Suppressor macrophage treated with lipopolysaccharide for 1 hour (primary cell): ENCODE results near the gene C1orf50.
A peak's percentile ranks its signal among the peaks of the same experiment; 100 is the strongest.
"Not testable (repeated sequence)": the region's sequence is repeated elsewhere in the genome, so short reads cannot be mapped to it uniquely, and the experiment has no call there.

Source experiments
- DNase-seq, 3 donors: peaks; one replicate each; pipeline ENCODE4 v3.0.0-alpha.2; 2020 to 2022

The C1orf50 gene

GRCh38 chr1:42739753-42740700 is 27.0 kb upstream of the C1orf50 start, which contains the start of gene CLDN19:
Gene CLDN19, minus strand, starts transcription at chr1:42740236. Its CDS starts 173 bp downstream, at chr1:42740063.
- DNase-seq = peak in 1 of 3 donors; percentile 32

GRCh38 chr1:42740851-42741580 is 26.0 kb upstream of the C1orf50 start:
- DNase-seq = no peak

- no peak for DNase-seq
Observed at GRCh38 chr1:42741706-42742105, 25.3 kb upstream of the C1orf50 start.

- no peak for DNase-seq
Observed at GRCh38 chr1:42742141-42742540, 24.9 kb upstream of the C1orf50 start.

GRCh38 chr1:42742617-42743316 is 24.3 kb upstream of the C1orf50 start:
- no peak for DNase-seq

GRCh38 chr1:42743317-42744147 is 23.5 kb upstream of the C1orf50 start:
- no peak for DNase-seq

- no peak for DNase-seq
Observed at GRCh38 chr1:42744148-42744413, 23.0 kb upstream of the C1orf50 start.

- no peak for DNase-seq
Observed at GRCh38 chr1:42745851-42746250, 21.2 kb upstream of the C1orf50 start.

GRCh38 chr1:42746436-42747105 is 20.5 kb upstream of the C1orf50 start:
- DNase-seq = no peak

- DNase-seq = peak in 1 of 3 donors; percentile 69
Observed at GRCh38 chr1:42747125-42747524, 19.9 kb upstream of the C1orf50 start.

GRCh38 chr1:42748021-42748420 is 19.0 kb upstream of the C1orf50 start:
- DNase-seq = no peak

GRCh38 chr1:42748461-42749410 is 18.3 kb upstream of the C1orf50 start:
- peak; percentile 35 to 61 (median 59) for DNase-seq

- no peak for DNase-seq
Observed at GRCh38 chr1:42750041-42750440, 17.0 kb upstream of the C1orf50 start.

- not testable (repeated sequence) for DNase-seq
Observed at GRCh38 chr1:42751511-42752070, 15.5 kb upstream of the C1orf50 start.

- no peak for DNase-seq
Observed at GRCh38 chr1:42752284-42752683, 14.8 kb upstream of the C1orf50 start.

GRCh38 chr1:42753070-42753469 is 14.0 kb upstream of the C1orf50 start:
- peak in 2 of 3 donors; percentile 35 to 44 for DNase-seq

- DNase-seq = peak; percentile 69 to 79 (median 74)
Observed at GRCh38 chr1:42756956-42757891, 9.8 kb upstream of the C1orf50 start.

- no peak for DNase-seq
Observed at GRCh38 chr1:42757892-42758275, 9.2 kb upstream of the C1orf50 start.

GRCh38 chr1:42758641-42759040 is 8.4 kb upstream of the C1orf50 start:
- DNase-seq = no peak
